ENCODE results near the gene TCF23. TPM values are rescaled to one million over a fixed set of nuclear protein-coding genes. Genes with fewer than 3 reads are reported as not detected.

Gene TCF23
- total and polyA plus RNA-seq, 2 of the 8 experiments (the other 6 are each of a cell fraction or from before 2014, with no cell fraction given), result 0.02 TPM; not detected in 1

DNA sequence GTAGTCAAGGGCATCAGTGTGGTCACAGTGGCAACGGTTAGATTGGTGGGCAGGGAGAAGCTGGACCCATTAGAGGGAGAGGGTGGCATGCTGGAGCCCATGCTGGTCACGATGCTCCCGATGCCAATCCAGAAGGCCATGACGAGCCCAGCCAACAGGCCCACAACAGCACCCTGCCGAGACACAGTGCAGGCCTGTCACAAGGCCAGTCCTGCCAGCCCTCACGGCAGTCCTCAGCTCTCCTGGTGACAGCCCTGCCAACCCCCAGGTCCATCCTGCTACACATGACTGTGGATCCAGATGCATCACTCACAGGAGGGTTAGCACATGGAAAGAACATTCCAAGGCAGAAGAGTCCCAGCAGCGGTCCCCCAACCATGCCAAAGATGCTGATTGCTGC lies 52.9 kb downstream of the TCF23 start:
- Histone ChIP-seq H3K23ac (ENCODE audit: insufficient read length) (no peak overlapping the region), H3K4me2 (ENCODE audit: insufficient read depth in 1 of 2, low read depth in 2 of 2, low read length in 2 of 2) (no peak overlapping the region), H3K4me1 (replicated peaks in 1 of 4; ENCODE audit: control insufficient read depth in 3 of 4, insufficient read depth in 4 of 4, low read length in 3 of 4) (no peaks in the 10 kb centered on the region), H3K4ac (replicated peaks; ENCODE audit: insufficient read length, low read depth, low read length) (no peak overlapping the region), H3K56ac (replicated peaks; ENCODE audit: insufficient read length, low read depth, low read length) (no peak overlapping the region), H3K23me2 (ENCODE audit: low read depth, low read length) (no peaks in the 10 kb centered on the region), H2BK5ac (ENCODE audit: low read depth, low read length) (no peak overlapping the region), H3K9me3 (ENCODE audit: insufficient read depth in 2 of 2, low read depth in 1 of 2, low read length in 1 of 2) (no peaks in the 10 kb centered on the region), H2BK12ac (ENCODE audit: low read depth, low read length) (no peak overlapping the region), H3K79me1 (ENCODE audit: low read depth, low read length) (no peaks in the 10 kb centered on the region), H4K8ac (ENCODE audit: extremely low read depth, insufficient read depth, low read length) (no peak overlapping the region), H3K27ac (ENCODE audit: low read depth, low read length) (no peak overlapping the region), H3K79me2 (ENCODE audit: control insufficient read depth in 1 of 2, insufficient read depth in 2 of 2, low read length in 2 of 2) (no peaks in the 10 kb centered on the region), H3K9ac (replicated peaks in 1 of 4; ENCODE audit: extremely low read depth in 1 of 4, low read depth in 3 of 4, low read length in 3 of 4) (no peak overlapping the region), H3K14ac (ENCODE audit: insufficient read length) (no peak overlapping the region), H2BK120ac (replicated peaks; ENCODE audit: low read depth, low read length) (no peak overlapping the region), H3K36me3 (ENCODE audit: control insufficient read depth in 2 of 4, insufficient read depth in 4 of 4, low read length in 3 of 4) (peaks cover 44 to 63% (median 61%) of the 10 kb centered on the region in 4 experiments), H2BK15ac (ENCODE audit: low read length) (no peak overlapping the region), H4K91ac (replicated peaks; ENCODE audit: insufficient read length, low read length) (no peak overlapping the region), H4K20me1 (replicated peaks in 1 of 2; ENCODE audit: control insufficient read depth in 1 of 2, insufficient read depth in 2 of 2, low read length in 2 of 2) (peaks cover 0 to 12% of the 10 kb centered on the region in 2 experiments), H2BK20ac (ENCODE audit: low read length) (no peak overlapping the region), H3K27me3 (replicated peaks in 1 of 4; ENCODE audit: control insufficient read depth in 3 of 4, extremely low read depth in 1 of 4, insufficient read depth in 3 of 4, low read length in 3 of 4) (no peaks in the 10 kb centered on the region), H4K5ac (ENCODE audit: insufficient read length, low read depth, low read length) (no peak overlapping the region), H3K18ac (ENCODE audit: extremely low read depth, low read length) (no peak overlapping the region), H2AK5ac (ENCODE audit: low read depth, low read length) (no peak overlapping the region), H2AFZ (ENCODE audit: low read length) (no peak overlapping the region), H3K4me3 (ENCODE audit: extremely low read depth in 1 of 4, insufficient read depth in 2 of 4, low read depth in 3 of 4, low read length in 4 of 4) (no peak overlapping the region)
- TF ChIP-seq HDAC2 (IDR thresholded peaks at IDR 0.05; ENCODE audit: borderline replicate concordance in 1 of 2, low read depth in 2 of 2, low read length in 2 of 2) (no peak), SRF (IDR thresholded peaks at IDR 0.05; ENCODE audit: low read depth, low read length) (no peak), CHD1 (IDR thresholded peaks at IDR 0.05; ENCODE audit: low read depth, low read length) (no peak), RAD21 (IDR thresholded peaks at IDR 0.05 in 1 of 2, conservative IDR thresholded peaks at IDR 0.05 in 1 of 2; ENCODE audit: low read depth in 2 of 2, low read length in 2 of 2) (no peak)
- TF ChIP-seq, protein P1, sequence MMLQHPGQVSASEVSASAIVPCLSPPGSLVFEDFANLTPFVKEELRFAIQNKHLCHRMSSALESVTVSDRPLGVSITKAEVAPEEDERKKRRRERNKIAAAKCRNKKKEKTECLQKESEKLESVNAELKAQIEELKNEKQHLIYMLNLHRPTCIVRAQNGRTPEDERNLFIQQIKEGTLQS (IDR thresholded peaks at IDR 0.05; ENCODE audit: insufficient read depth, low read depth, low read length), result no peak
- DNase-seq (ENCODE audit: low read depth in 1 of 2, low spot score in 2 of 2) (no peak), FAIRE-seq (no peak)
- WGBS, 2 experiments (ENCODE audit: extremely low coverage in 1 of 2, insufficient coverage in 1 of 2, insufficient read length in 1 of 2, insufficient replicate concordance in 2 of 2, low coverage in 1 of 2, low lambda C conversion rate in 2 of 2, missing lambda C conversion rate in 1 of 2), result 93% methylated on average over 7 of the region's 7 CpGs; no CpG with 5 or more reads in 1 of the 2 experiments
- ChIA-PET POLR2A (ENCODE audit: partially characterized antibody) (interaction anchor here (0.8 to 5.7 kb wide), 5 partner anchors 10 to 19 kb away, joined by 3 to 35 read pairs (median 9); partner anchors contain the start of genes ATRAID, CAD and SLC5A6), CTCF (ENCODE audit: partially characterized antibody) (interaction anchor here (4.0 kb wide), 1 partner anchor 102 kb away, joined by 15 read pairs; no protein-coding TSS in a partner anchor)
